Measurements from ENCODE around the gene PKHD1.
A peak's percentile ranks its signal among the peaks of the same experiment; 100 is the strongest.

Gene PKHD1

DNA sequence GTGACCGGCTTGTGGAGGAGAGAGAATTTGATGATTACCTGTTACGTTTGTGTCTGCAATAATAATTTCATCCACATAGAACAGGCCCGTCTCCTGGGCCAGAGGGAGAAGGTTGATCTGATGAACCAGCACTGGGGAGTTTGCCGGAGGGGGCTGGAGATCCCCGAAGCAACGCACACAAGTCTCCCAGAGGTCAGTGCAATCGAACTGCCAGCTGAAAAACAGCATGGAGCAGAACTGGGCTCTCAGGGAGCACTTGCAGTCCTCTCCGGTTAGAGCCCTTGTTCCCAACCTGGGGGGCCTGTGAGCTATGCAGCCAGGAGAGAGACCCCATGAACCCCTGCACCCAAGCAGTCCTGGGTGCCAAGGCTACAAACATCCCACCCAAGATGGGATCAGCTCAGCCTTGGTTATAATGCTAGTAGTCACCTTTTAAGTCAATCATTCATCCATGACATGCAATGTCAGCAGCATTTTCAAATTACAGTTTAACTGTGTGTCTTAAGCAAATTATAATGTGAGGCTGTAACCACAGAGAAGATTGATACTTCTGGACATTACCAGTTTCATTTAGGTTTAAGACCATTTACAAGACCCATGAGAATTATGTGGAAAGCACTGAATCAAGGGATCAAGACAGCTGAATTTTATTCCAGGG, 34.2 kb downstream of the PKHD1 start:
- DNase-seq (ENCODE audit: low read depth in 1 of 2, low spot score in 1 of 2), result no peak
- in situ Hi-C loops (cut with HindIII; ENCODE audit: low pct_unique_long_range_greater_than_20kb, low sequenced_read_pairs), result no loop called here
- no peak for TF ChIP-seq JUND (IDR thresholded peaks at IDR 0.05; ENCODE audit: low read depth)

DNA sequence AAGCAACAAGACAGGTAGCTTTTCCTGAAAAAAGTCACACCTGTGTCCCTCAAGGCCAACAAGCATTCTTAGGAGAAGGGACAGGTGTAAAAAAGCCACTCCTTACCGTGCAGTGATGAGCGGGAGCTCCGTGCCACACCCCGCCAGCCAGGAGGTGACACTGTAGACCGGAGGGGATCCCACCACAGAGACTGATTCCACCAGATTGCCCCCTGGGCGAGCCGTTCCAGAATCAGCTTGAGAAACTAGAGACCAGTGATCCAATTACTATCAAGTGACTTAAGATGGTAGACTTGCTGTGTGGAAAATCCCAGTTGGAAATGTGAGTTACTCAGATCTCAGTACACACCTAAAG, 37.4 kb downstream of the PKHD1 start:
- no peak for TF ChIP-seq JUND (IDR thresholded peaks at IDR 0.05; ENCODE audit: low read depth)
- DNase-seq (ENCODE audit: low read depth in 1 of 2, low spot score in 1 of 2), result no peak
- in situ Hi-C loops (cut with HindIII; ENCODE audit: low pct_unique_long_range_greater_than_20kb, low sequenced_read_pairs), result no loop called here

DNA sequence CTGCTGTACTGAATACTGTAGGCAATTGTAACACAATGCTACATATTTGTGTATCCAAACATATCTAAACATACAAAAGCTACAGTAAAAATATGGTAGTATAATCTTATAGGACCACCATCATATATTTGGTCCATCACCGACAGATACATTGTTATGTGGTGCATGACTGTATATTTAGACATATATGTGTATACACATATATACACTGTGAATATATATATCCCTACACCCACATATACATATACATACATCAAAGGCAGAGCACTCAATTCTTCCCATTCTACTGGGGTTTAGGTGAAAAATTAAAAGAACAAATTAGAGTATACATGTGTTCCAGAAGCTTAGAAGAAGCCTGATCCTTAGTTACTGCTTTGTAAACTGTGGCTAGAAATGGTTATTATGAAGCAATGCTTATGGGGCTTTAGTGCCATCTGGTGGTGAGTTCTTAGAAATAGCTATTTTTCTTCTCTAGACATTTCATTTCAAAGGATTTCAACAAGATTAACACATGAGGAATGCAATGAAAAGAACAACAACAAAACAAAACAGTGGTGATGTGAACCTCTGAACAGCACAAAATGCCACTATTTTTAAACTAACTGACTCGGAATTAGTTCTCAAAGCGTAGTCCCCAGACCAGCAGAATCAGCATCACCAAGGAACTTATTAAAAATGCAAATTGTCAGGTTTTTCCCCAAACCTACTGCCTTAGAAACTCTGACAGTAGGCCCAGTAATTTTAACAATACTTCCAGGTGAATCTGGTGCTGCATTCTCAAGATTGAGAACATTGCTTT, 38.0 kb downstream of the PKHD1 start:
- DNase-seq (ENCODE audit: low read depth in 1 of 2, low spot score in 1 of 2), result peak; percentile 22 to 63
- no peak for TF ChIP-seq JUND (IDR thresholded peaks at IDR 0.05; ENCODE audit: low read depth)
- in situ Hi-C loops (cut with HindIII; ENCODE audit: low pct_unique_long_range_greater_than_20kb, low sequenced_read_pairs), result no loop called here

DNA sequence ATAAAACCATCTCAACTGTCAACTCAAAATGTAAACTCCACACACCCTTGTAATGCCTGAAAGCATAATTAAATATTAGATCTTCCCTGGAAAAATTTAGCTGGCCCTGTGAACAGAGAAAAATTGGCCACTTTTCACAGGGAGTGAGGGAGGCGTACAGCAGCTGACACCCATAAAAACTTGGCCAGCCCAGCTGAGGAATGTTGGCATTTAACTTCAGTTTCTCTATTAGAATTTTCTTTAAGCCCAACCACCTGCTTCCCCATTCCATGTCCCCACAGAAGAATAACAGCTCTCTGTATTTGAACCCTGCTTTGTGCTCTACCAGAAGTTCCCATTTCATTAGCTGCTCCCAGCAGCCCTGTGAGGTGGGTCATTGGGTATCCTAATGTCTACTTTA, 41.0 kb downstream of the PKHD1 start:
- in situ Hi-C loops (cut with HindIII; ENCODE audit: low pct_unique_long_range_greater_than_20kb, low sequenced_read_pairs), result no loop called here
- no peak for TF ChIP-seq JUND (IDR thresholded peaks at IDR 0.05; ENCODE audit: low read depth)
- DNase-seq (ENCODE audit: low read depth in 1 of 2, low spot score in 1 of 2), result peak in 1 of 2 experiments; percentile 18

DNA sequence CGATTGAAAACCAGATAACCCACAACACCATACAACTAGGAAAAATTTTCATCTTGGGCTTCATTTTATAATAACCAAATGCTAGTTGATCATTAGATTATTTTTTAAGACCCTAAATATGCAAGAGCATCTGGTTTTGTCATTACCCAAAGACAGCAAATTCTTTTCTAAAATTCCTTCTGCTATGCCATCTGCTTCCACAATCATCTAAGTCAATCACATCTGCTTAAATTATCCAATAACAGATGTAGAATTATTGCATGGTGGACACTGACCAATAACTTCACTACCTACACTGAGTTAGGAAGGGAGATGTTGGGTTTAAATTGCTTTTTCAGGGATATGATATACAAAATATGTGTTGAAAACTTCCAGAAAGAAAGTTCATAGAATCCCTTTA, 41.9 kb downstream of the PKHD1 start:
- TF ChIP-seq JUND (IDR thresholded peaks at IDR 0.05; ENCODE audit: low read depth), result no peak
- in situ Hi-C loops (cut with HindIII; ENCODE audit: low pct_unique_long_range_greater_than_20kb, low sequenced_read_pairs), result no loop called here
- DNase-seq (ENCODE audit: low read depth in 1 of 2, low spot score in 1 of 2), result no peak

DNA sequence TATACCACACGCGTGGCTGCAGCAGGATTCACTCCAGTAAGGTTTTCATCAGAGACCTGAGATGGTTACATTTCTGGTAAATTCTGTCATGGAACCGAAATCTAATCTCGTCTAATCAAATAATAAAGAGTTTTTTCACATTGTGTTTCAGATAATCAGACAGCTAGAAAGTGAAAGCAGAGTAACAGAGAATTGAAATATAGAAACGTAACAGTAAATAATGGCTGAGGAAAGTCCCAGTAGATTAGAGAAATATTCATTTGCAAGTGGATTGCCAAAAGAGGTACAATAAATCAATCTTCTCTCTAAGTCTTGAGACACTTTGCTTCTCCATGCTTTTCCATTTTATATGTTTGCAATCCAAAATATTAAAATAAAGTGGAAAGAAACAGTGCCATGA, 42.4 kb downstream of the PKHD1 start:
- TF ChIP-seq JUND (IDR thresholded peaks at IDR 0.05; ENCODE audit: low read depth), result no peak
- in situ Hi-C loops (cut with HindIII; ENCODE audit: low pct_unique_long_range_greater_than_20kb, low sequenced_read_pairs), result no loop called here

DNA sequence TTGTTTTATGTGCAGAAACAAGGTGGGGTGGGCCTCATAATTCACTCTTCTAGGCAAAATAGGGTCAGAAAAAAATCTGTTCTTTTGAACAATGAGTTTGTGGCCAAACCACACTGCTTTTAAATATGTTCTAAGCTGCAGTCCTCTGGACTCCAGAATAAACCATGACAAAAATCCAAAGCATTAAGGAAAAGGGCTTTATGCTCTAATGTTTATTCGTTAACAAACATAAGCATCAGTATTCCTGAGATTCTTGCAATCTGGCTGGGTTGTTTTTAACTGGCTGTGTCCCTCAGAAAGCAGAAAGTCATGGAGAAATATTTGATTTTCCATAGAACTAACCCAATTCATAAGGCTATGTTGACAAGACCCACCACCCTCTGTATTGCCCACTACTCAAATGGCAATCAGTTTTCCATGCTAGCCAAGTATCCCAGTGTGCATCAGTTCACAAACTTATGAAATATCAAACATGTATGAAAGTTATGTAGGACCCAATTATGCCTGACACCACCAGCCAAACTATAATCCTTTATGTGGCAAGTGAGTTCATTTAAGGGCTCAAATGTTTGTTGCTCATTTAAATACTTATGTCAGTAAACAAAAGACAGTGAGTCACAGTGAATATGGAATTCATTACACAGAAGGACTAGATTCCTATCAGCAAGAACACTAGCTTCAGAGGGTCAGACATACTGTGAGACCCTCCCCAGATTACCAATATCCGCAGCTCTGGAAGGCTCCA, 45.1 kb downstream of the PKHD1 start:
- no peak for TF ChIP-seq JUND (IDR thresholded peaks at IDR 0.05; ENCODE audit: low read depth)
- in situ Hi-C loops (cut with HindIII; ENCODE audit: low pct_unique_long_range_greater_than_20kb, low sequenced_read_pairs), result no loop called here
- DNase-seq (ENCODE audit: low read depth in 1 of 2, low spot score in 1 of 2), result no peak

More for the DNA sequence above, 42.4 kb downstream of the PKHD1 start:
- DNase-seq (ENCODE audit: low read depth in 1 of 2, low spot score in 1 of 2), result no peak

DNA sequence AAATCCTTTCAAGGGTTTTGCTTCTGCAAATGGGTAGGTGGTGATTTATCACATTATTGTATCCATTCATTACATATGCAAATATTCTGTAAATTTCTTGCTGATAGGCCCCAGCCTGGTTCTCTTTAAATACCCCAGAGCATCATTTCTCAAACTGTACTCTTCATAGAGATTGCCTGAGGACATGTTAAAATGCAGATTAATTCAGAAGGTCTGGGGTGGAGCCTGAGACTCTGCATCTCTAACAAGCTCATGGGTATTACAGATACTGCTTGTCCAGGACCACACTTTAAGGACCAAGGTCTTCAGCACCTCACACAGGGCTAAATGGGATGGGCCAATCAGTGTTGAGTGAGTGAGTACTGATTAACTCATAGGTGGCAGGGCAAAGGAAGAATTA, 46.3 kb downstream of the PKHD1 start:
- no peak for DNase-seq (ENCODE audit: low read depth in 1 of 2, low spot score in 1 of 2)
- no peak for TF ChIP-seq JUND (IDR thresholded peaks at IDR 0.05; ENCODE audit: low read depth)
- in situ Hi-C loops (cut with HindIII; ENCODE audit: low pct_unique_long_range_greater_than_20kb, low sequenced_read_pairs), result no loop called here

DNA sequence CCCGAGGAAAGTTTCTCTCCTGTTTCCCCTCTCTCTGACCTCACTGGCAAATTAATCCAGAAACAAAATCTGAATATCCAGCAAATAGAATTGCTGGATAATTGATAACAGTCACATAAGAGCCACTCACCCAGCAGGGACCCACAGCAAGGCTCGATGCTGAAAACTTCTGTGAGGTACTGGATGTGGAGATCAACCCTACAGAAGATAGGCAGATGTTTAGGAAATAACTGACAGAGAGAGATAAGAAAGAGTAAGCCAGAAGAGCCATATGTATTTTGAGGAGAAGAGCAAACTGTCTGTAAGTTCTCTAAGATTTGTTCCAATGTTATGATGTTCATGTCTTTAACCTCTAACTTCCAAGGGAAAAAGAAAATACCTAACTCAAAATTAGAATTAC, 59.7 kb downstream of the PKHD1 start:
- in situ Hi-C loops (cut with HindIII; ENCODE audit: low pct_unique_long_range_greater_than_20kb, low sequenced_read_pairs), result no loop called here
- DNase-seq (ENCODE audit: low read depth in 1 of 2, low spot score in 1 of 2), result no peak
- TF ChIP-seq JUND (IDR thresholded peaks at IDR 0.05; ENCODE audit: low read depth), result no peak

DNA sequence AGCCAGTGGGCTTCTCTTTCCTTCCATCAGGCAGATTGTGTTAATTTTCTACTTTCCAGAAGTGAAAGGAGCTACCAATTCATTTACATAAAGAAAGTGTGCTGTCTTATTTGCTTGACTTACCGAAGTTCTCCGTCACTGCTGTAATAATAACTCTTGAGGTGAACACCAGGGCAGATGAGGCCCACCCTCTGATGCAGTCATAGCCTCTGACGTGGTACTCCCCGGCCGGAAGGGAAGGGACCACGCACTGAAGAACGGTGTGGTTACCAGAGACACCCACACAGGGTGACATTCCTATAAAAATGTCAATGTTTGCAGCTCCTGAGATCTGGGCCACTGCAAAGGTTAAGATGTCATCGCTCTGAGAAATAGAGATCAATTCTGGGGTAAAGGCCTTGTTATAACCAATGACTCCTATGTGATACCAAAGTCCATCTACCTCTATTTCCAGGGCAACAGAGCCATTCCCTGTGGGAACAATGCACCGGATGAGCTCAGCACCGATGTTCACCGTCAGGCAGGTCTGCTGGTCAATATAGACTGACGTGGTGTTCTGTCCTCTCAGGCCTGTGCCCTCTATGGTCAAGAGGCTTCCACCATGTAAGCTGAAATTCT, 62.9 kb downstream of the PKHD1 start:
- TF ChIP-seq JUND (IDR thresholded peaks at IDR 0.05; ENCODE audit: low read depth), result no peak
- in situ Hi-C loops (cut with HindIII; ENCODE audit: low pct_unique_long_range_greater_than_20kb, low sequenced_read_pairs), result no loop called here
- DNase-seq (ENCODE audit: low read depth in 1 of 2, low spot score in 1 of 2), result no peak

DNA sequence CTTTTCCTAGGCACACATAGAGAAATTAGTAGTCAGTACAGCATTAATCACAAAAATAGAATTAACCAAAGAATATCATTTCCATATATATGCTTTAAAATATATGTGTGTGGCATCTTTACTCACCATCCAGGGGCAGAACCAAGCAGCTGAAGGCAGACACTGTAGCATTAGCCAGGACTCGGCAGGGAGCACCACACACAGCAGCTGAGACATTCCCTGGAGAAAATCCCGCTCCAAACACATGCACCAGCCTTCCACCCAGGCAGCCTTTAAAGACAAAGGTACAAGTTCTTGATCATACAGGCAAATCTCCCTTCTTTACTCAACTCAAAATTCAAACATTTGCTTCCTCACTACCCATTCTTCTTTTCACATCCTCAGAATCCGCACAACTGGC, 64.7 kb downstream of the PKHD1 start:
- no peak for TF ChIP-seq JUND (IDR thresholded peaks at IDR 0.05; ENCODE audit: low read depth)
- in situ Hi-C loops (cut with HindIII; ENCODE audit: low pct_unique_long_range_greater_than_20kb, low sequenced_read_pairs), result no loop called here
- DNase-seq (ENCODE audit: low read depth in 1 of 2, low spot score in 1 of 2), result no peak

DNA sequence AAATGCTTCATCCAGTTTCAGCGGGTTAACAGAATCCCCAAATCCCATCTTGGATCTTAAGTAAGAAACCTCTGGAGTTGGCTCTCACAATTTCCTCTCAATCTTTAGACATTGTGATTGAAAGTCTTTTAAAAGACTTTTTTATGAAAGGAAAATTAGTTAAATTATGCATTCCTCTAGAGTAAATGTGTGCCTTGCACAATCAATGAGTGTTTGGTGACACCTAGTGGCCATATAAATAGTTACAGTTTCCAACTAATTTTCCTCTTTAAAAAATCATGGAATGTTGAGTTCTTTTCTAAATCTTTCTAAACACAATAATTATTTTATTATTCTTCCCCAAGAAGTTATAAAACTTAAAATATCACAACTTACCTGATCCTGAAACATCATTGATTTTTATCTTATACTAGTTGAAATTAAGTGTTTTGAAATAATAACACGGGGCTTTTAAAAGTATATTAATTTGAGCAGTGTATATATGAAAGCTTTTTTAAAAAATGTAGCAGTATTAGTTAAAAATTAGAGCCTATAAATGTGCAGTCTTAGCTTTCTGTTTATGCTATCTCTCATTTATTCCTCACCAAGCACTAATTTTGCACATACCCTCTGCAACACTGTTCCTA, 66.4 kb downstream of the PKHD1 start:
- DNase-seq (ENCODE audit: low read depth in 1 of 2, low spot score in 1 of 2), result peak in 1 of 2 experiments; percentile 42
- TF ChIP-seq JUND (IDR thresholded peaks at IDR 0.05; ENCODE audit: low read depth), result no peak
- in situ Hi-C loops (cut with HindIII; ENCODE audit: low pct_unique_long_range_greater_than_20kb, low sequenced_read_pairs), result no loop called here
